ENCODE measurements around the gene ROBO2. TPM values are rescaled to one million over a fixed set of nuclear protein-coding genes. Genes with fewer than 3 reads are reported as not detected.

ROBO2 gene
- polyA plus RNA-seq, 1 donor from 2014 or later = 55.5 TPM

DNA sequence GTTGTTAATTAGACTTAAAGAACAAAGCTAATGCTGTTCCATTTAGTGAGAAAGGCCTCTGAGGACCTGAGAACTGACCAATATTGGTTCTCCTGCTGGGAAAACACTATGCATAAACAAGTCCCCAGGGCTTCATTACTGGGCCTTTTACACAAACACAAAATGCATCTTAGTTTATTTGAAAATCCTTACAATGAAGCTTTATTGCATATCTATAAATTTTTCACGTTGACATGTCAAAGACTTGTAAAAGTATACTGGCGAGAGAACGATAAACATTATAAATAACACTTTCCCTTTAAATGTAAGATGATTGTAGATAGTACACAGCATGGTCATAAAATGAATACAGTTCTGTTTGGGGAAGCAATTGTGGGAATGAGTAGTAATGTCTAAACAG lies 151.7 kb downstream of the ROBO2 start:
- H3K27ac ChIP-seq (ENCODE audit: low read length) = no peak overlapping the region
- no peaks in the 10 kb centered on the region for H3K27me3 ChIP-seq (ENCODE audit: insufficient read depth, low read depth, low read length)
- no peaks in the 10 kb centered on the region for H3F3A ChIP-seq (ENCODE audit: insufficient read depth, low read length, poor library complexity, severe bottlenecking)
- H2AFZ ChIP-seq (ENCODE audit: low read depth, low read length) = no peak overlapping the region
- no peak overlapping the region for H3K4me3 ChIP-seq (ENCODE audit: low read length)
- H3K9me2 ChIP-seq (ENCODE audit: insufficient read depth, low read length) = no peaks in the 10 kb centered on the region
- no peaks in the 10 kb centered on the region for H4K20me1 ChIP-seq (ENCODE audit: insufficient read depth)
- no peaks in the 10 kb centered on the region for H3K9me3 ChIP-seq (ENCODE audit: low read length)
- H3K36me3 ChIP-seq (ENCODE audit: insufficient read depth, low read length) = no peaks in the 10 kb centered on the region
- no peaks in the 10 kb centered on the region for H3K79me2 ChIP-seq (replicated peaks; ENCODE audit: insufficient read depth, low read length)
- H3K4me2 ChIP-seq (ENCODE audit: low read length) = no peak overlapping the region
- TF ChIP-seq TAF1 (IDR thresholded peaks at IDR 0.05; ENCODE audit: low read depth) = no peak
- no peak for TF ChIP-seq RAD21 (conservative IDR thresholded peaks at IDR 0.05)
- TF ChIP-seq EZH2 (IDR thresholded peaks at IDR 0.05; ENCODE audit: borderline replicate concordance, insufficient read depth, low read length, poor library complexity, severe bottlenecking) = no peak
- TF ChIP-seq POLR2AphosphoS5 (IDR thresholded peaks at IDR 0.05) = no peak
- TF ChIP-seq, protein P1, sequence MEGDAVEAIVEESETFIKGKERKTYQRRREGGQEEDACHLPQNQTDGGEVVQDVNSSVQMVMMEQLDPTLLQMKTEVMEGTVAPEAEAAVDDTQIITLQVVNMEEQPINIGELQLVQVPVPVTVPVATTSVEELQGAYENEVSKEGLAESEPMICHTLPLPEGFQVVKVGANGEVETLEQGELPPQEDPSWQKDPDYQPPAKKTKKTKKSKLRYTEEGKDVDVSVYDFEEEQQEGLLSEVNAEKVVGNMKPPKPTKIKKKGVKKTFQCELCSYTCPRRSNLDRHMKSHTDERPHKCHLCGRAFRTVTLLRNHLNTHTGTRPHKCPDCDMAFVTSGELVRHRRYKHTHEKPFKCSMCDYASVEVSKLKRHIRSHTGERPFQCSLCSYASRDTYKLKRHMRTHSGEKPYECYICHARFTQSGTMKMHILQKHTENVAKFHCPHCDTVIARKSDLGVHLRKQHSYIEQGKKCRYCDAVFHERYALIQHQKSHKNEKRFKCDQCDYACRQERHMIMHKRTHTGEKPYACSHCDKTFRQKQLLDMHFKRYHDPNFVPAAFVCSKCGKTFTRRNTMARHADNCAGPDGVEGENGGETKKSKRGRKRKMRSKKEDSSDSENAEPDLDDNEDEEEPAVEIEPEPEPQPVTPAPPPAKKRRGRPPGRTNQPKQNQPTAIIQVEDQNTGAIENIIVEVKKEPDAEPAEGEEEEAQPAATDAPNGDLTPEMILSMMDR (IDR thresholded peaks at IDR 0.05; ENCODE audit: poor library complexity, severe bottlenecking) = no peak
- TF ChIP-seq EP300 (conservative IDR thresholded peaks at IDR 0.05; ENCODE audit: poor library complexity, severe bottlenecking) = no peak
- H3K9ac ChIP-seq (ENCODE audit: low read length) = no peak overlapping the region

DNA sequence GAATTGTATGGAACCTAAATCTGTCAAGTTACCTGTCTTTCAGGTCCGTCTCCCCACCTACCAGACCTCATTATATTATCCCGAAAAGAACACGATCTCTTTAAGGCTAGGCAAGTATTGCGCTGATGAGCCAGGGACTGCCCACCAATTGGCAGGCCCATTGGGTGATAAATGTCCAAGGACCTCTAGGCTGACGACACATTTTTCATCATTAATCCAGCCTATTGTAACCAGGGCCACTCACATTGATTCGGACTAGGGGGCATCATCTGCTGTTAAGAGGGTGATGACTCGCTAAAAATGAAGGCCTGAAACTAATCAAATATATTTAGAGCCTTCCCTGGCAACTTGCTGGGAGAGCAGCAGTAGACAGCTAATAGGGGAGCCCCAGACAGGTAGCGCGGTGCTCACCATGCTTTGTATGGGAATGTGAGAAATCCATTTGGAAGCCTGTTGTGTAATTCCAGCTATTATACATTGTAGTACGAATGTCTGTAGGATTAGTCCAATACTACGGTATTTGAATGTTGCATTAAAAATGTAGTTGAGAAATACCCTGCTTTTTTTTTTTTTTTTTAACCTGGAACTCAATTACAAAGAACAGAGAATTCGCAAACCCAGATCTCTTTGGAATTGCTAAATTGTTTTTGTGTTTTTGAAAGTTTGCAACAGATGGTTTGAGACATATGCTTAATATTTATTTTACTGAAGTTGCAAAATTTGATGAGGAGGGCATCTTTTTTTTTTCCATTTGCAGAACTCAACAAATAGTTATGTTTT lies 156.1 kb downstream of the ROBO2 start:
- Histone ChIP-seq H3K9ac (ENCODE audit: low read length) (no peak overlapping the region), H4K20me1 (ENCODE audit: insufficient read depth) (no peaks in the 10 kb centered on the region), H3K36me3 (ENCODE audit: insufficient read depth, low read length) (no peaks in the 10 kb centered on the region), H3K27me3 (ENCODE audit: insufficient read depth, low read depth, low read length) (no peaks in the 10 kb centered on the region), H3K27ac (ENCODE audit: low read length) (no peak overlapping the region), H3K9me2 (ENCODE audit: insufficient read depth, low read length) (no peaks in the 10 kb centered on the region), H3K79me2 (replicated peaks; ENCODE audit: insufficient read depth, low read length) (no peaks in the 10 kb centered on the region), H3K4me3 (ENCODE audit: low read length) (no peak overlapping the region), H3K4me2 (ENCODE audit: low read length) (no peak overlapping the region), H3K9me3 (ENCODE audit: low read length) (no peaks in the 10 kb centered on the region), H3F3A (ENCODE audit: insufficient read depth, low read length, poor library complexity, severe bottlenecking) (no peaks in the 10 kb centered on the region), H2AFZ (ENCODE audit: low read depth, low read length) (no peak overlapping the region)
- TF ChIP-seq, protein P2, sequence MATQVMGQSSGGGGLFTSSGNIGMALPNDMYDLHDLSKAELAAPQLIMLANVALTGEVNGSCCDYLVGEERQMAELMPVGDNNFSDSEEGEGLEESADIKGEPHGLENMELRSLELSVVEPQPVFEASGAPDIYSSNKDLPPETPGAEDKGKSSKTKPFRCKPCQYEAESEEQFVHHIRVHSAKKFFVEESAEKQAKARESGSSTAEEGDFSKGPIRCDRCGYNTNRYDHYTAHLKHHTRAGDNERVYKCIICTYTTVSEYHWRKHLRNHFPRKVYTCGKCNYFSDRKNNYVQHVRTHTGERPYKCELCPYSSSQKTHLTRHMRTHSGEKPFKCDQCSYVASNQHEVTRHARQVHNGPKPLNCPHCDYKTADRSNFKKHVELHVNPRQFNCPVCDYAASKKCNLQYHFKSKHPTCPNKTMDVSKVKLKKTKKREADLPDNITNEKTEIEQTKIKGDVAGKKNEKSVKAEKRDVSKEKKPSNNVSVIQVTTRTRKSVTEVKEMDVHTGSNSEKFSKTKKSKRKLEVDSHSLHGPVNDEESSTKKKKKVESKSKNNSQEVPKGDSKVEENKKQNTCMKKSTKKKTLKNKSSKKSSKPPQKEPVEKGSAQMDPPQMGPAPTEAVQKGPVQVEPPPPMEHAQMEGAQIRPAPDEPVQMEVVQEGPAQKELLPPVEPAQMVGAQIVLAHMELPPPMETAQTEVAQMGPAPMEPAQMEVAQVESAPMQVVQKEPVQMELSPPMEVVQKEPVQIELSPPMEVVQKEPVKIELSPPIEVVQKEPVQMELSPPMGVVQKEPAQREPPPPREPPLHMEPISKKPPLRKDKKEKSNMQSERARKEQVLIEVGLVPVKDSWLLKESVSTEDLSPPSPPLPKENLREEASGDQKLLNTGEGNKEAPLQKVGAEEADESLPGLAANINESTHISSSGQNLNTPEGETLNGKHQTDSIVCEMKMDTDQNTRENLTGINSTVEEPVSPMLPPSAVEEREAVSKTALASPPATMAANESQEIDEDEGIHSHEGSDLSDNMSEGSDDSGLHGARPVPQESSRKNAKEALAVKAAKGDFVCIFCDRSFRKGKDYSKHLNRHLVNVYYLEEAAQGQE (IDR thresholded peaks at IDR 0.05; ENCODE audit: borderline replicate concordance) = no peak
- TF ChIP-seq EZH2 (IDR thresholded peaks at IDR 0.05; ENCODE audit: borderline replicate concordance, insufficient read depth, low read length, poor library complexity, severe bottlenecking) (no peak), EP300 (conservative IDR thresholded peaks at IDR 0.05; ENCODE audit: poor library complexity, severe bottlenecking) (no peak), SMC3 (conservative IDR thresholded peaks at IDR 0.05; ENCODE audit: poor library complexity) (no peak), POLR2AphosphoS5 (IDR thresholded peaks at IDR 0.05) (no peak)
